SU-DHL-6 (cell line): ENCODE results near the gene PGM2.

ENCODE experiments used
- H2AFZ ChIP-seq: fragments of 200-600 bp; sonication (generic); 2 replicates; pipeline ENCODE4 v1.6.1; 2014; ENCODE audit warnings: low read depth, mild to moderate bottlenecking, moderate library complexity, mixed read lengths, antibody characterized with exemption, low read length; ENCODE audit not compliant: severe bottlenecking
- H3F3A ChIP-seq: fragments of 200-600 bp; shearing (Covaris generic); 2 replicates; pipeline ENCODE4 v1.6.0; 2016; ENCODE audit warnings: antibody characterized with exemption, mild to moderate bottlenecking; ENCODE audit not compliant: insufficient read depth
- H3K27ac ChIP-seq: fragments of 200-600 bp; sonication (generic); 2 replicates; pipeline ENCODE4 v1.5.1; 2016; ENCODE audit warnings: low read depth, mild to moderate bottlenecking, low read length, moderate library complexity, mixed read lengths
- H3K27me3 ChIP-seq: fragments of 200-600 bp; sonication (generic), shearing (Covaris generic); 2 replicates; pipeline ENCODE4 v1.6.0; 2014; ENCODE audit warnings: mild to moderate bottlenecking, low read length
- H3K36me3 ChIP-seq: fragments of 200-600 bp; sonication (generic); 2 replicates; pipeline ENCODE4 v1.6.1; 2014; ENCODE audit warnings: mild to moderate bottlenecking, low read length, mixed read lengths
- H3K4me2 ChIP-seq: fragments of 300-600, 200-600 bp; shearing (Covaris generic), sonication (generic); 2 replicates; pipeline ENCODE4 v1.6.0; 2014; ENCODE audit warnings: low read length, low read depth, mild to moderate bottlenecking; ENCODE audit not compliant: poor library complexity, severe bottlenecking
- H3K4me3 ChIP-seq: fragments of 200-600 bp; sonication (generic); 2 replicates; pipeline ENCODE4 v1.5.1; 2014; ENCODE audit warnings: antibody characterized with exemption, low read length, mild to moderate bottlenecking, mixed read lengths; ENCODE audit not compliant: insufficient read depth, poor library complexity, severe bottlenecking
- H3K79me2 ChIP-seq: fragments of 200-600 bp; sonication (generic); 2 replicates; pipeline ENCODE4 v1.6.1; 2014; ENCODE audit warnings: mild to moderate bottlenecking, low read length, moderate library complexity; ENCODE audit not compliant: insufficient read depth
- H3K9ac ChIP-seq: fragments of 200-600 bp; sonication (generic); 2 replicates; pipeline ENCODE4 v1.7.0; 2014; ENCODE audit warnings: mild to moderate bottlenecking, low read length
- H3K9me2 ChIP-seq: fragments of 200-600 bp; sonication (generic); replicated peaks from 2 replicates; pipeline ENCODE4 v1.6.1; 2014; ENCODE audit warnings: low read length; ENCODE audit not compliant: insufficient read depth
- H3K9me3 ChIP-seq: fragments of 200-600 bp; sonication (generic); 2 replicates; pipeline ENCODE4 v1.6.1; 2014; ENCODE audit warnings: low read length, mixed read lengths; ENCODE audit not compliant: insufficient read depth
- H4K20me1 ChIP-seq: fragments of 200-600 bp; sonication (generic); 2 replicates; pipeline ENCODE4 v1.6.1; 2014; ENCODE audit warnings: low read depth, mild to moderate bottlenecking, antibody characterized with exemption, low read length, moderate library complexity, mixed read lengths
- CTCF ChIP-seq: fragments of 200-600 bp; sonication (generic); IDR thresholded peaks from one replicate; pipeline ENCODE4 v1.5.1; 2017; ENCODE audit warnings: antibody characterized with exemption, mild to moderate bottlenecking, low read length, moderate library complexity; ENCODE audit not compliant: insufficient read depth, poor library complexity, severe bottlenecking
- EZH2phosphoT487 ChIP-seq: fragments of 200-600 bp; sonication (generic), shearing (Covaris generic); conservative IDR thresholded peaks from 2 replicates; pipeline ENCODE4 v1.6.1; 2018; ENCODE audit warnings: mild to moderate bottlenecking, antibody characterized with exemption, low read length, moderate library complexity, mixed read lengths

Gene PGM2

GRCh38 chr4:37873386-37873785 lies 46.9 kb downstream of the PGM2 start:
- Histone ChIP-seq H3K4me3 (no peak overlapping the region), H3K79me2 (no peaks in the 10 kb centered on the region), H2AFZ (no peak overlapping the region), H3K36me3 (no peaks in the 10 kb centered on the region), H3K9me2 (no peaks in the 10 kb centered on the region), H3K4me2 (no peak overlapping the region), H3F3A (no peaks in the 10 kb centered on the region), H3K9ac (no peak overlapping the region), H3K9me3 (no peaks in the 10 kb centered on the region), H4K20me1 (no peaks in the 10 kb centered on the region), H3K27me3 (no peaks in the 10 kb centered on the region), H3K27ac (no peak overlapping the region)
- no peak for TF ChIP-seq CTCF
- TF ChIP-seq EZH2phosphoT487: no peak

GRCh38 chr4:37876156-37876555 lies 49.7 kb downstream of the PGM2 start:
- no peak overlapping the region for H3K27ac ChIP-seq

GRCh38 chr4:37879365-37879764 lies 52.9 kb downstream of the PGM2 start:
- H3K27me3 ChIP-seq: no peaks in the 10 kb centered on the region
- H3K9me2 ChIP-seq: no peaks in the 10 kb centered on the region
- H3K36me3 ChIP-seq: no peaks in the 10 kb centered on the region
- TF ChIP-seq CTCF (no peak), EZH2phosphoT487 (no peak)
- H3F3A ChIP-seq: no peaks in the 10 kb centered on the region
- H3K79me2 ChIP-seq: no peaks in the 10 kb centered on the region
- H3K9ac ChIP-seq: no peak overlapping the region
- no peaks in the 10 kb centered on the region for H4K20me1 ChIP-seq
- no peak overlapping the region for H2AFZ ChIP-seq
- no peaks in the 10 kb centered on the region for H3K9me3 ChIP-seq
- H3K4me2 ChIP-seq: no peak overlapping the region
- H3K27ac ChIP-seq: no peak overlapping the region
- no peak overlapping the region for H3K4me3 ChIP-seq

More at GRCh38 chr4:37876156-37876555, 49.7 kb downstream of the PGM2 start:
- H3K9me2 ChIP-seq: no peaks in the 10 kb centered on the region
- no peak overlapping the region for H3K4me2 ChIP-seq
- H3K4me3 ChIP-seq: no peak overlapping the region
- no peak for TF ChIP-seq EZH2phosphoT487
- no peak for TF ChIP-seq CTCF
- no peaks in the 10 kb centered on the region for H3F3A ChIP-seq
- H3K27me3 ChIP-seq: no peaks in the 10 kb centered on the region
- H3K79me2 ChIP-seq: no peaks in the 10 kb centered on the region
- no peak overlapping the region for H3K9ac ChIP-seq
- H2AFZ ChIP-seq: no peak overlapping the region
- no peaks in the 10 kb centered on the region for H3K9me3 ChIP-seq
- H3K36me3 ChIP-seq: no peaks in the 10 kb centered on the region
- no peaks in the 10 kb centered on the region for H4K20me1 ChIP-seq

- Histone ChIP-seq H3K36me3 (no peaks in the 10 kb centered on the region), H3K79me2 (no peaks in the 10 kb centered on the region), H3K27ac (no peak overlapping the region), H3K4me2 (no peak overlapping the region), H4K20me1 (no peaks in the 10 kb centered on the region), H2AFZ (no peak overlapping the region), H3K9ac (no peak overlapping the region), H3K4me3 (no peak overlapping the region), H3F3A (no peaks in the 10 kb centered on the region), H3K9me2 (no peaks in the 10 kb centered on the region), H3K9me3 (no peaks in the 10 kb centered on the region), H3K27me3 (no peaks in the 10 kb centered on the region)
- TF ChIP-seq EZH2phosphoT487 (no peak), CTCF (no peak)
Observed at GRCh38 chr4:37881811-37882210, 55.3 kb downstream of the PGM2 start.
